Nephron progenitor cell (in vitro differentiated cells): ENCODE measurements around the gene PICK1.
A peak's percentile ranks its signal among the peaks of the same experiment; 100 is the strongest.

Source experiments
- DNase-seq: peaks from one replicate; pipeline ENCODE4 v3.0.0; 2021
- H3K27ac Mint-ChIP-seq: 2 replicates; pipeline ENCODE4 v1.8.0; 2021; ENCODE audit warnings: mild to moderate bottlenecking, moderate library complexity, mixed read lengths
- H3K27me3 Mint-ChIP-seq: 2 replicates; pipeline ENCODE4 v1.8.0; 2021; ENCODE audit warnings: mild to moderate bottlenecking, low read depth, mixed read lengths; ENCODE audit not compliant: poor library complexity
- H3K36me3 Mint-ChIP-seq: 2 replicates; pipeline ENCODE4 v1.8.0; 2021; ENCODE audit warnings: low read depth, mixed read lengths
- H3K4me1 Mint-ChIP-seq: 2 replicates; pipeline ENCODE4 v1.8.0; 2021; ENCODE audit warnings: mixed read lengths
- H3K4me3 Mint-ChIP-seq: 2 replicates; pipeline ENCODE4 v1.8.0; 2021; ENCODE audit warnings: mild to moderate bottlenecking, moderate library complexity, mixed read lengths
- H3K9me3 Mint-ChIP-seq: 2 replicates; pipeline ENCODE4 v1.8.0; 2021; ENCODE audit warnings: mild to moderate bottlenecking, moderate library complexity, mixed read lengths
- CTCF ChIP-seq: fragments of 200-600 bp; sonication (generic); IDR thresholded peaks from 2 replicates; pipeline ENCODE4 v1.5.0; 2021; ENCODE audit warnings: antibody characterized with exemption

Gene PICK1

GRCh38 chr22:38122616-38123015, 65.4 kb downstream of the PICK1 start:
- no peak for DNase-seq
- no peaks in the 10 kb centered on the region for H3K9me3 Mint-ChIP-seq
- no peaks in the 10 kb centered on the region for H3K36me3 Mint-ChIP-seq
- no peaks in the 10 kb centered on the region for H3K27me3 Mint-ChIP-seq
- peaks cover 18% of the 10 kb centered on the region for H3K4me1 Mint-ChIP-seq
- H3K27ac Mint-ChIP-seq = no peak overlapping the region
- TF ChIP-seq CTCF = no peak
- H3K4me3 Mint-ChIP-seq = no peak overlapping the region

GRCh38 chr22:38124236-38124974, 67.2 kb downstream of the PICK1 start:
- H3K4me3 Mint-ChIP-seq = no peak overlapping the region
- peaks cover 18% of the 10 kb centered on the region for H3K4me1 Mint-ChIP-seq
- H3K36me3 Mint-ChIP-seq = no peaks in the 10 kb centered on the region
- DNase-seq = no peak
- H3K27ac Mint-ChIP-seq = peak overlapping the region; percentile 15
- no peaks in the 10 kb centered on the region for H3K9me3 Mint-ChIP-seq
- no peak for TF ChIP-seq CTCF
- no peaks in the 10 kb centered on the region for H3K27me3 Mint-ChIP-seq

- Mint-ChIP-seq H3K4me3 (no peak overlapping the region), H3K36me3 (no peaks in the 10 kb centered on the region), H3K4me1 (peaks cover 18% of the 10 kb centered on the region), H3K27me3 (no peaks in the 10 kb centered on the region), H3K27ac (no peak overlapping the region), H3K9me3 (no peaks in the 10 kb centered on the region)
- DNase-seq = no peak
- no peak for TF ChIP-seq CTCF
These were observed 67.9 kb downstream of the PICK1 start for GRCh38 chr22:38125038-38125610.
